Heart right ventricle (tissue), 16 donors: Measurements from ENCODE around the gene YAP1. TPM values are rescaled to one million over a fixed set of nuclear protein-coding genes. Genes with fewer than 3 reads are reported as not detected.
A peak's percentile ranks its signal among the peaks of the same experiment; 100 is the strongest.

ENCODE experiments used
- ATAC-seq, 8 donors: fragments of 200-7000 bp; cut with Tn5 transposase; one replicate each; pipeline ENCODE4 v1.9.1; 2020; ENCODE audit warnings: mild to moderate bottlenecking in 8 of 8, moderate library complexity in 8 of 8, moderate number of reproducible peaks in 1 of 8
- DNase-seq, 2 donors: peaks; one replicate each; pipeline ENCODE4 v3.0.0-alpha.2; 2020
- H3K27ac ChIP-seq, 10 donors: fragments of 200-600 bp; sonication (generic) in 2 of 10; one replicate each; pipeline versions ENCODE4 v1.5.0 to v1.8.0; 2020 to 2022; ENCODE audit warnings: mild to moderate bottlenecking in 3 of 10
- H3K27me3 ChIP-seq, 7 donors: fragments of 200-600 bp; one replicate each; pipeline ENCODE4 v1.8.0; 2021 to 2022; ENCODE audit warnings: mild to moderate bottlenecking in 2 of 7
- H3K36me3 ChIP-seq, 9 donors: fragments of 200-600 bp; sonication (generic) in 1 of 9; one replicate each; pipeline versions ENCODE4 v1.5.0 to v1.8.0; 2020 to 2022; ENCODE audit warnings: mild to moderate bottlenecking in 2 of 9
- H3K4me1 ChIP-seq, 9 donors: fragments of 200-600 bp; sonication (generic) in 1 of 9; one replicate each; pipeline versions ENCODE4 v1.5.0 to v1.8.0; 2020 to 2022; ENCODE audit warnings: mild to moderate bottlenecking in 4 of 9
- H3K4me3 ChIP-seq, 10 donors: fragments of 200-600 bp; sonication (generic) in 2 of 10; one replicate each; pipeline versions ENCODE4 v1.5.0 to v1.8.0; 2020 to 2022; ENCODE audit warnings: mild to moderate bottlenecking in 7 of 10, moderate library complexity in 2 of 10
- H3K9me3 ChIP-seq, 11 donors: fragments of 200-600 bp in 10 of 11; sonication (generic) in 2 of 11; one replicate each; pipeline versions ENCODE4 v1.5.0 to v1.8.0; 2013 to 2022; ENCODE audit warnings: mild to moderate bottlenecking in 2 of 11, control low read depth in 1 of 11, moderate library complexity in 1 of 11
- WGBS, 2 donors: extraction: QIAGEN DNeasy Blood & Tissue Kit; methylation state at CpG; one replicate each; pipeline ENCODE4 v1.1.7; 2013; ENCODE audit warnings: inconsistent platforms in 1 of 2; 5-methylcytosine and 5-hydroxymethylcytosine counted together
- intact Hi-C, 10 donors: fragments of 100-400 bp; cut with DNase I; formaldehyde crosslinking; loops; one replicate each; pipeline versions ENCODE4 v1.11.1 to v1.14.2; 2022
- polyA plus RNA-seq, 2 donors: library from polyadenylated mRNA; stranded (reverse); fragments of 200-250 nt; gene quantifications; one replicate each; pipeline ENCODE4 v1.2.3, GENCODE V29; 2013
- total RNA-seq, 10 donors: library from RNA; stranded (reverse); fragmentation: NEBNext Ultra II Directional in 3 of 10; extraction: Animal tissue kit (Norgen Biotek cat#: 25700) in 3 of 10; gene quantifications; one replicate each; pipeline versions ENCODE4 v1.2.1 to v1.2.4, GENCODE V29; 2021 to 2023
- TF ChIP-seq, protein P1 (sequence below), 9 donors: fragments of 200-600 bp; sonication (generic) in 2 of 9; IDR thresholded peaks; one replicate each; pipeline versions ENCODE4 v1.5.0 to v1.8.0; 2021 to 2022; ENCODE audit warnings: antibody characterized with exemption in 9 of 9, mild to moderate bottlenecking in 5 of 9, moderate library complexity in 1 of 9
- donor health status: Arrhythmogenic right ventricular cardiomyopathy.
- donor health status: ischemic (EF 13 %, LVEDD 7.1; RV severe dilation, severe dysfunction).
- donor health status: healthy with polysubstance abuse.
- donor health status: DM: no; HTN: yes; CAD: no.
- donor health status: DM: no; HTN: no; CAD: no.
- donor health status: ischemic (EF 25% LVEDD 6.9; RV normal size, moderate dysfunction).
- donor health status: ischemic (EF 25% LVEDD 5.7; RV mildly dilated, moderate dysfunction).
- donor health status: healthy.
- donor health status: DM: yes; HTN: yes; CAD: no.
- donor health status: Ischemic cardiomyopathy.
- donor health status: ischemic (EF 35%, LVEDD 5.7; RV mildly dilated, moderate dysfunction).
- donor health status: nonischemic (EF 11% LVEDD 7.7; RV severe dilation, severe dysfunction).
- donor health status: DM: yes; HTN: yes; CAD: no.
- donor health status: PGD.
- donor health status: ischemic (EF 29% LVEDD 5.4; RV normal size, mild dysfunction).
- donor health status: nonischemic (EF 23%, LVEDD 6.1; RV moderate dilation, normal function).

The YAP1 gene
- total and polyA plus RNA-seq, 12 donors = 15.7 to 91.3 (median 65.0) TPM

DNA sequence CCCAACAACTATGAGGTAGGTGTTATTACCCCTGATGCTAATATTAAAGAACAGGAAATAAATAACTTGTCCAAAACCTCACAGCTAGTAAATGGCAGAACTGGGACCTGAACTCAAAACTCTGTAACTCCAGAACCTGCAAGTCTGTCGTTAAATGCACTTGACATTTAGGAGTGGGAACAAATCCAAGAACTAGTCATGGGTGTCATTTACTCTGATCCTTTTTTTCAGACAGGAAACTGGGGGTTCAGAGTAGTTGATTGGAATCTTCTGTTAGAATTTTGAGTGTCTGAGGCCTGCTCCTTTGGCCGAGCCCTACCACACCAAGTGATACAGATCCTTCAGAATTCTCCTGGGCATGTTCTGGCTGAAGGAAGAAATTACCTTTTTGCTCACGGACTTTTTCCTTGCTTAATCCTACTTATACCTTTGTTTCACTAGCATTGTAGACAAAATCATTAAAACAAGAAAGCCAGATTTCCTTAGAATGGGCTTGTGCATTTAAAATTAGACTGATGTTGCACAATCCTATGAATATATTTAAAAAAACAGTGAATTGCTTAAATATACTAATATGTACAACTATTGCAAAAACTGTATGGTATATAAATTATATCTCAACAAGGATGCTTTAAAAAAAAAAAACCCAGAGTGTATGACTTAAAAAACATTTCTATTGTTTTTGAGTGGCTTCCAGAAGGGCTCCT is 1.4 kb upstream of the YAP1 start:
- H3K4me3 ChIP-seq = peak overlapping the region in 2 of 10 donors; percentile 95 to 98
- WGBS, 2 donors = 69 to 74% methylated on average over 3 of the region's 3 CpGs
- no peaks in the 10 kb centered on the region for H3K36me3 ChIP-seq
- TF ChIP-seq, protein P1, sequence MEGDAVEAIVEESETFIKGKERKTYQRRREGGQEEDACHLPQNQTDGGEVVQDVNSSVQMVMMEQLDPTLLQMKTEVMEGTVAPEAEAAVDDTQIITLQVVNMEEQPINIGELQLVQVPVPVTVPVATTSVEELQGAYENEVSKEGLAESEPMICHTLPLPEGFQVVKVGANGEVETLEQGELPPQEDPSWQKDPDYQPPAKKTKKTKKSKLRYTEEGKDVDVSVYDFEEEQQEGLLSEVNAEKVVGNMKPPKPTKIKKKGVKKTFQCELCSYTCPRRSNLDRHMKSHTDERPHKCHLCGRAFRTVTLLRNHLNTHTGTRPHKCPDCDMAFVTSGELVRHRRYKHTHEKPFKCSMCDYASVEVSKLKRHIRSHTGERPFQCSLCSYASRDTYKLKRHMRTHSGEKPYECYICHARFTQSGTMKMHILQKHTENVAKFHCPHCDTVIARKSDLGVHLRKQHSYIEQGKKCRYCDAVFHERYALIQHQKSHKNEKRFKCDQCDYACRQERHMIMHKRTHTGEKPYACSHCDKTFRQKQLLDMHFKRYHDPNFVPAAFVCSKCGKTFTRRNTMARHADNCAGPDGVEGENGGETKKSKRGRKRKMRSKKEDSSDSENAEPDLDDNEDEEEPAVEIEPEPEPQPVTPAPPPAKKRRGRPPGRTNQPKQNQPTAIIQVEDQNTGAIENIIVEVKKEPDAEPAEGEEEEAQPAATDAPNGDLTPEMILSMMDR (IDR thresholded peaks at IDR 0.05) = no peak
- H3K27me3 ChIP-seq = peaks cover 0 to 69% (median 0%) of the 10 kb centered on the region in 7 donors
- peak overlapping the region in 3 of 10 donors; percentile 96 to 99 (median 98) for H3K27ac ChIP-seq
- peaks cover 0 to 27% (median 22%) of the 10 kb centered on the region in 9 donors for H3K4me1 ChIP-seq
- DNase-seq (no peak), ATAC-seq (no peak)
- no peaks in the 10 kb centered on the region for H3K9me3 ChIP-seq
- intact Hi-C loops = loop anchor here in 2 of 10 donors (5.0 to 10.0 kb wide), 2 partner anchors 153 to 166 kb away; no protein-coding TSS in a partner anchor

DNA sequence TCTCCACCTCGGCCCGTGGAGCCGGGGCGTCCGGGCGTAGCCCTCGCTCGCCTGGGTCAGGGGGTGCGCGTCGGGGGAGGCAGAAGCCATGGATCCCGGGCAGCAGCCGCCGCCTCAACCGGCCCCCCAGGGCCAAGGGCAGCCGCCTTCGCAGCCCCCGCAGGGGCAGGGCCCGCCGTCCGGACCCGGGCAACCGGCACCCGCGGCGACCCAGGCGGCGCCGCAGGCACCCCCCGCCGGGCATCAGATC is 439 bp downstream of the YAP1 start:
- ATAC-seq (peak in 4 of 8 donors; percentile 3 to 47 (median 6)), DNase-seq (no peak)
- Histone ChIP-seq H3K4me3 (peak overlapping the region; percentile 74 to 98 (median 89)), H3K36me3 (peaks cover 0 to 17% (median 0%) of the 10 kb centered on the region in 9 donors), H3K9me3 (no peaks in the 10 kb centered on the region), H3K27me3 (peaks cover 0 to 80% (median 0%) of the 10 kb centered on the region in 7 donors), H3K4me1 (peaks cover 0 to 44% (median 34%) of the 10 kb centered on the region in 9 donors), H3K27ac (peak overlapping the region; percentile 94 to 99 (median 98))
- intact Hi-C loops = loop anchor here in 6 of 10 donors (2.0 to 10.0 kb wide), 8 partner anchors 37 to 157 kb away; partner anchors contain the start of gene CFAP300 (in 1 of the 6)
- WGBS, 2 donors = 0 to 1% methylated on average over 21 to 31 of the region's 31 CpGs
- TF ChIP-seq, protein P1 (IDR thresholded peaks at IDR 0.05) = no peak

DNA sequence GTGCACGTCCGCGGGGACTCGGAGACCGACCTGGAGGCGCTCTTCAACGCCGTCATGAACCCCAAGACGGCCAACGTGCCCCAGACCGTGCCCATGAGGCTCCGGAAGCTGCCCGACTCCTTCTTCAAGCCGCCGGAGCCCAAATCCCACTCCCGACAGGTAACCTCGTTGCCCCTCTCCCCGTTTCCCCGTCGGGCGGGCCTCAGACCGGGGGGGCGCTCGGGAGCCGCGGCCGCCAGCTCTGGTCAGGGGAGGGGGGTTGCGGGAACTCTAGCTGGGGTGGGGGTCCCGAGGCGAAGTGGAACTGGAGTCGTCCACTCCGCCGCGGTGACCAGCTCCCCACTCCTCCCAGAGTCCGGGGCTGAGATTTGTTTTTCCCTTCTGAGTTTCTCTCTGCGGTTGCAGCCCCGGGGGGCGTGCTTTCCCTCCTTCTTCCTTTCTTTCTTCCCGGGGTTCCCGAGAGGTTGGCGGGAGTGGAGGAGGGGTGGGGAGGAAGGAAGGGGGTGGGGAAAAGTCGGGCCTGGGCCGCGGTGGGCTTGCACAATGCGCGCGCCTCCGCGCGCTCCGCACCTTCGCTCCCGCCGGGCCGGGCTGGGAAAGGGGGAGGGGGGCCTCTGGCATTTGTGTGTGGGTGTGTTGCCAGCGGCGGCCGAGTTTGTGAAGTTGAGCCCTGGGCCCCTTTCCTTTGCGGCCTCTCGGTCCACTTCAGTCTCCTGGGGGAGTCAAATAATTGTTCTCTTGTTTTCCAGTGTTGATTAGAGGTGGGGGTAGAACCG is 952 bp downstream of the YAP1 start:
- DNase-seq = peak; percentile 76
- intact Hi-C loops = loop anchor here in 6 of 10 donors (2.0 to 10.0 kb wide), 8 partner anchors 36 to 156 kb away; partner anchors contain the start of gene CFAP300 (in 1 of the 6)
- H3K4me3 ChIP-seq = peak overlapping the region; percentile 74 to 98 (median 89)
- H3K27ac ChIP-seq = peak overlapping the region; percentile 94 to 99 (median 98)
- peaks cover 0 to 84% (median 0%) of the 10 kb centered on the region in 7 donors for H3K27me3 ChIP-seq
- WGBS, 2 donors = 0 to 1% methylated on average over 53 to 61 of the region's 61 CpGs
- TF ChIP-seq, protein P1 (IDR thresholded peaks at IDR 0.05) = peak in 5 of 9 donors; percentile 13 to 21 (median 17)
- H3K36me3 ChIP-seq = peaks cover 0 to 22% (median 0%) of the 10 kb centered on the region in 9 donors
- no peaks in the 10 kb centered on the region for H3K9me3 ChIP-seq
- H3K4me1 ChIP-seq = peaks cover 0 to 49% (median 39%) of the 10 kb centered on the region in 9 donors
- peak; percentile 56 to 84 (median 76) for ATAC-seq
